Mesendoderm (in vitro differentiated cells): Measurements from ENCODE around the gene ZNF543.

Experiments used
- DNase-seq: peaks from one replicate; pipeline ENCODE4 v3.0.0; 2013
- H2AK5ac ChIP-seq: 2 replicates; pipeline ENCODE4 v1.6.1; 2013; ENCODE audit warnings: low read length, inconsistent platforms
- H2BK120ac ChIP-seq: 2 replicates; pipeline ENCODE4 v1.6.1; 2013; ENCODE audit warnings: low read depth, mild to moderate bottlenecking, low read length, moderate library complexity, mixed read lengths
- H2BK15ac ChIP-seq: replicated peaks from 2 replicates; pipeline ENCODE4 v1.6.1; 2013; ENCODE audit warnings: low read depth, mild to moderate bottlenecking, moderate library complexity
- H2BK5ac ChIP-seq: 2 replicates; pipeline ENCODE4 v1.6.1; 2013; ENCODE audit warnings: low read length, inconsistent platforms
- H3K18ac ChIP-seq: 2 replicates; pipeline ENCODE4 v1.6.1; 2013; ENCODE audit warnings: mild to moderate bottlenecking, low read length, mixed read lengths
- H3K23ac ChIP-seq: one replicate; pipeline ENCODE4 v1.6.1; 2013; ENCODE audit warnings: low read length
- H3K27ac ChIP-seq: 2 replicates; pipeline ENCODE4 v1.5.1; 2013; ENCODE audit warnings: low read depth, mild to moderate bottlenecking, inconsistent platforms, low read length, moderate library complexity
- H3K27me3 ChIP-seq: 2 replicates; pipeline ENCODE4 v1.6.1; 2013; ENCODE audit warnings: low read length, control low read depth, mild to moderate bottlenecking, inconsistent platforms; ENCODE audit not compliant: insufficient read depth, poor library complexity
- H3K36me3 ChIP-seq: 2 replicates; pipeline ENCODE4 v1.6.1; 2013; ENCODE audit warnings: low read length, inconsistent platforms; ENCODE audit not compliant: control insufficient read depth, insufficient read depth
- H3K4ac ChIP-seq: one replicate; pipeline ENCODE4 v1.6.1; 2013; ENCODE audit warnings: low read depth, mild to moderate bottlenecking, low read length, moderate library complexity
- H3K4me1 ChIP-seq: 2 replicates; pipeline ENCODE4 v1.6.1; 2013; ENCODE audit warnings: low read depth, low read length, inconsistent platforms; ENCODE audit not compliant: control insufficient read depth
- H3K4me2 ChIP-seq: 2 replicates; pipeline ENCODE4 v1.6.1; 2013; ENCODE audit warnings: low read length
- H3K4me3 ChIP-seq: 2 replicates; pipeline ENCODE4 v1.5.1; 2013; ENCODE audit warnings: mild to moderate bottlenecking, low read length
- H3K56ac ChIP-seq: one replicate; pipeline ENCODE4 v1.6.1; 2013; ENCODE audit warnings: low read length
- H3K79me1 ChIP-seq: 2 replicates; pipeline ENCODE4 v1.6.1; 2013; ENCODE audit warnings: low read length, inconsistent platforms
- H3K79me2 ChIP-seq: 2 replicates; pipeline ENCODE4 v1.6.1; 2013; ENCODE audit warnings: mild to moderate bottlenecking, low read length; ENCODE audit not compliant: control insufficient read depth, insufficient read depth
- H3K9ac ChIP-seq: 2 replicates; pipeline ENCODE4 v1.6.1; 2013; ENCODE audit warnings: low read length, inconsistent platforms
- H4K5ac ChIP-seq: one replicate; pipeline ENCODE4 v1.6.1; 2013; ENCODE audit warnings: low read length
- H4K8ac ChIP-seq: one replicate; pipeline ENCODE4 v1.6.1; 2013; ENCODE audit warnings: low read depth, mild to moderate bottlenecking, control low read depth, low read length, moderate library complexity
- WGBS: extraction: QIAGEN DNeasy Blood & Tissue Kit; methylation state at CpG from one replicate; pipeline ENCODE4 v1.1.7; 2013; ENCODE audit warnings: low lambda C conversion rate, missing lambda C conversion rate; ENCODE audit not compliant: insufficient coverage; ENCODE audit errors: extremely low coverage; 5-methylcytosine and 5-hydroxymethylcytosine counted together

The ZNF543 gene

DNA sequence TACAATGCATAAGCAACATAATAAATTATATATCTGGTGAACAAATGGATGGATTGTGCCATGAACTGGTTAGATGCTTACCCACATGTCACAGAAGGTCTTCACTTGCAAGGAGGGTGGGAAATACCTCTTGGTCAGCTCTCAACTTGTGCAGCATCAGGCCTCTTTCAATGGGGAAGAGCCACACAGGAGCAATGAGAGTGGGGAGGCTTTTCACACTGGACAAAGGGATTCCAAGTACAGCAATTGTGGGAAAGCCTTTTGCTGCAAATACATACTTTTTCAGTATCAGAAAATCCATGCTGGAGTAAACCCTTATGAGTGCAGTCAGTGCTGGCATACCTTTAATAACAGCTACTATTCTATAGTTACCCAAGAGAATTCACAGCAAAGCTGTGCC is 11.8 kb upstream of the ZNF543 start:
- Histone ChIP-seq H3K79me1 (no peaks in the 10 kb centered on the region), H3K27ac (no peak overlapping the region)

GRCh38 chr19:57310792-57311191 is 9.5 kb upstream of the ZNF543 start:
- no peaks in the 10 kb centered on the region for H3K27me3 ChIP-seq
- no peaks in the 10 kb centered on the region for H3K36me3 ChIP-seq
- no peak overlapping the region for H3K23ac ChIP-seq
- H3K4me3 ChIP-seq: no peak overlapping the region
- no peak overlapping the region for H3K56ac ChIP-seq
- H3K4me1 ChIP-seq: no peaks in the 10 kb centered on the region
- H3K79me2 ChIP-seq: no peaks in the 10 kb centered on the region
- no peak overlapping the region for H3K27ac ChIP-seq
- no peak overlapping the region for H3K4me2 ChIP-seq
- no peak overlapping the region for H4K8ac ChIP-seq
- no peak overlapping the region for H2BK5ac ChIP-seq
- H3K4ac ChIP-seq: no peak overlapping the region
- whole genome bisulfite sequencing: no CpG with 5 or more reads among the region's 2 CpGs
- no peak overlapping the region for H2BK15ac ChIP-seq
- DNase-seq: no peak
- H4K5ac ChIP-seq: no peak overlapping the region
- H2BK120ac ChIP-seq: no peak overlapping the region
- no peak overlapping the region for H3K18ac ChIP-seq
- no peaks in the 10 kb centered on the region for H3K79me1 ChIP-seq
- H3K9ac ChIP-seq: no peak overlapping the region
- H2AK5ac ChIP-seq: no peak overlapping the region

More for the DNA sequence above, 11.8 kb upstream of the ZNF543 start:
- H3K79me2 ChIP-seq: no peaks in the 10 kb centered on the region
- no peak overlapping the region for H2BK120ac ChIP-seq
- no peak overlapping the region for H2BK5ac ChIP-seq
- no peak overlapping the region for H2BK15ac ChIP-seq
- no peak overlapping the region for H4K8ac ChIP-seq
- H3K4me1 ChIP-seq: no peaks in the 10 kb centered on the region
- no peaks in the 10 kb centered on the region for H3K36me3 ChIP-seq
- no peak overlapping the region for H3K23ac ChIP-seq
- H3K4me3 ChIP-seq: no peak overlapping the region
- H4K5ac ChIP-seq: no peak overlapping the region
- no peak overlapping the region for H3K4ac ChIP-seq
- no peak overlapping the region for H3K56ac ChIP-seq
- H2AK5ac ChIP-seq: no peak overlapping the region
- DNase-seq: no peak
- no peak overlapping the region for H3K9ac ChIP-seq
- H3K27me3 ChIP-seq: no peaks in the 10 kb centered on the region
- no peak overlapping the region for H3K18ac ChIP-seq
- no peak overlapping the region for H3K4me2 ChIP-seq

DNA sequence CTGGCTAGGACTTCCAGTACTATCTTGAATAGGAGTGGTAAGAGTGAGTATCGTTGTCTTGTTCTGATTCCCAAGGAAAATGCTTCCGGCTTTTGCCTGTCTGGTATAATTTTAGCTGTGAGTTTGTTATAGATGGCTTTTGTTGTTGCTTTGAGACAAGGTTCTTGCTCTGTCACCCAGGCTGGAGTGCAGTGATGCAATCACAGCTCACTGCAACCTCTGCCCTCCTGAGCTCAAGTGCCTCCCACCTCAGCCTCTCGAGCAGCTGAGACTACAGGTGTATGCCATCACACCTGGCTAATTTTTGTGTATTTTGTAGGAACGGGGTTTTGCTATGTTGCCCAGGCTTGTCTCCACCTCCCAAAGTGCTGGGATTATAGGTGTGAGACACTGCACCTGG is 6.1 kb upstream of the ZNF543 start:
- Histone ChIP-seq H3K79me2 (no peaks in the 10 kb centered on the region), H3K23ac (no peak overlapping the region), H3K9ac (no peak overlapping the region), H3K27ac (no peak overlapping the region), H3K18ac (no peak overlapping the region), H3K4me1 (no peaks in the 10 kb centered on the region), H2BK120ac (no peak overlapping the region), H3K56ac (no peak overlapping the region), H2BK5ac (no peak overlapping the region), H3K4ac (no peak overlapping the region), H3K36me3 (no peaks in the 10 kb centered on the region), H3K27me3 (peaks cover 3% of the 10 kb centered on the region), H3K4me3 (no peak overlapping the region), H3K4me2 (no peak overlapping the region), H4K8ac (no peak overlapping the region), H2BK15ac (no peak overlapping the region), H3K79me1 (no peaks in the 10 kb centered on the region), H4K5ac (no peak overlapping the region), H2AK5ac (no peak overlapping the region)
- DNase-seq: no peak
- no CpG with 5 or more reads among the region's 4 CpGs for WGBS

DNA sequence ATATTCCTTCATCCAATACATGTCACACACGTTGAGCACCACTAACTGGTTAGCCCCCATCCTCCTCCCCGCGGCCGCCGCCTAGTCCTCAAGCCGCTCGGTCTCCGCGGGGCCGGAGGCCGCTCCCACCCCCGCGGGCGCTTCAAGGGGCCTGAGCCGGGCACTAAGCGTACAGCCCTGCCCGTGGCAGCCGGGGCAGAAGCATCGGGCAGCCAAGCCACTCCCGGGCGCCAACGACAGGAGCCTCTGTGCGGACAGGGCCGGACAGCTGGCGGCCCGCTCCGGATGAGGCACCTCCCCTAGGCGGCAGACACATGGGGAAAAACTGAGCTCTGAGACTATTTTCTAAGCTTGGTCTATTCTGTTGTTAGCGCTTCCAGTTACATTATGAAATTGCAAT is 2.8 kb upstream of the ZNF543 start:
- Histone ChIP-seq H3K27me3 (peaks cover 3% of the 10 kb centered on the region), H3K4me2 (no peak overlapping the region), H2BK120ac (no peak overlapping the region), H4K8ac (no peak overlapping the region), H2BK15ac (no peak overlapping the region), H3K4me3 (no peak overlapping the region), H3K4ac (no peak overlapping the region), H3K9ac (no peak overlapping the region), H3K79me1 (peaks cover 4% of the 10 kb centered on the region), H3K36me3 (no peaks in the 10 kb centered on the region), H3K18ac (no peak overlapping the region), H3K79me2 (peaks cover 18% of the 10 kb centered on the region), H4K5ac (no peak overlapping the region), H2AK5ac (no peak overlapping the region), H3K56ac (no peak overlapping the region), H3K23ac (no peak overlapping the region), H2BK5ac (no peak overlapping the region), H3K27ac (no peak overlapping the region), H3K4me1 (peaks cover 2% of the 10 kb centered on the region)
- no CpG with 5 or more reads among the region's 29 CpGs for WGBS
- DNase-seq: no peak

GRCh38 chr19:57319869-57320179 is 448 bp upstream of the ZNF543 start:
- Histone ChIP-seq H4K5ac (no peak overlapping the region), H3K27ac (peak overlapping the region; percentile 34), H2BK120ac (no peak overlapping the region), H3K4me2 (peak overlapping the region; percentile 51), H3K79me1 (peaks cover 11% of the 10 kb centered on the region), H3K4ac (no peak overlapping the region), H3K4me3 (peak overlapping the region; percentile 62), H2AK5ac (no peak overlapping the region), H3K79me2 (peaks cover 22% of the 10 kb centered on the region), H3K4me1 (peaks cover 2% of the 10 kb centered on the region), H2BK15ac (no peak overlapping the region), H4K8ac (no peak overlapping the region), H2BK5ac (no peak overlapping the region), H3K18ac (no peak overlapping the region), H3K36me3 (no peaks in the 10 kb centered on the region), H3K27me3 (peaks cover 3% of the 10 kb centered on the region), H3K56ac (peak overlapping the region; percentile 72), H3K23ac (no peak overlapping the region), H3K9ac (peak overlapping the region; percentile 88)
- no peak for DNase-seq
- WGBS: no CpG with 5 or more reads among the region's 1 CpG

- H3K27ac ChIP-seq: no peak overlapping the region
- no peak overlapping the region for H4K8ac ChIP-seq
- no peak overlapping the region for H2BK15ac ChIP-seq
- H3K4me2 ChIP-seq: peak overlapping the region; percentile 43
- H3K4me1 ChIP-seq: peaks cover 2% of the 10 kb centered on the region
- no peak overlapping the region for H3K18ac ChIP-seq
- no peak overlapping the region for H2AK5ac ChIP-seq
- DNase-seq: no peak
- H3K36me3 ChIP-seq: peaks cover 3% of the 10 kb centered on the region
- peaks cover 11% of the 10 kb centered on the region for H3K79me1 ChIP-seq
- peak overlapping the region; percentile 48 for H3K4me3 ChIP-seq
- H3K56ac ChIP-seq: peak overlapping the region; percentile 89
- H3K79me2 ChIP-seq: peaks cover 22% of the 10 kb centered on the region
- H4K5ac ChIP-seq: no peak overlapping the region
- peaks cover 2% of the 10 kb centered on the region for H3K27me3 ChIP-seq
- no peak overlapping the region for H2BK120ac ChIP-seq
- H3K23ac ChIP-seq: no peak overlapping the region
- no peak overlapping the region for H2BK5ac ChIP-seq
- no CpG with 5 or more reads among the region's 8 CpGs for WGBS
- H3K9ac ChIP-seq: peak overlapping the region; percentile 90
- H3K4ac ChIP-seq: no peak overlapping the region
Measured at GRCh38 chr19:57321116-57321515, 844 bp downstream of the ZNF543 start.
